AG09319 (cell line): ENCODE results near the gene EEIG1.

ENCODE experiments used
- DNase-seq: peaks from one replicate; pipeline ENCODE4 v3.0.0-alpha.2; 2010; ENCODE audit warnings: low read depth; ENCODE audit errors: extremely low read depth
- TF ChIP-seq, protein P1 (sequence below): IDR thresholded peaks from 2 replicates; pipeline ENCODE4 v1.5.1; 2011; ENCODE audit warnings: low read depth, mild to moderate bottlenecking, inconsistent platforms, low read length, moderate library complexity

EEIG1 gene

DNA sequence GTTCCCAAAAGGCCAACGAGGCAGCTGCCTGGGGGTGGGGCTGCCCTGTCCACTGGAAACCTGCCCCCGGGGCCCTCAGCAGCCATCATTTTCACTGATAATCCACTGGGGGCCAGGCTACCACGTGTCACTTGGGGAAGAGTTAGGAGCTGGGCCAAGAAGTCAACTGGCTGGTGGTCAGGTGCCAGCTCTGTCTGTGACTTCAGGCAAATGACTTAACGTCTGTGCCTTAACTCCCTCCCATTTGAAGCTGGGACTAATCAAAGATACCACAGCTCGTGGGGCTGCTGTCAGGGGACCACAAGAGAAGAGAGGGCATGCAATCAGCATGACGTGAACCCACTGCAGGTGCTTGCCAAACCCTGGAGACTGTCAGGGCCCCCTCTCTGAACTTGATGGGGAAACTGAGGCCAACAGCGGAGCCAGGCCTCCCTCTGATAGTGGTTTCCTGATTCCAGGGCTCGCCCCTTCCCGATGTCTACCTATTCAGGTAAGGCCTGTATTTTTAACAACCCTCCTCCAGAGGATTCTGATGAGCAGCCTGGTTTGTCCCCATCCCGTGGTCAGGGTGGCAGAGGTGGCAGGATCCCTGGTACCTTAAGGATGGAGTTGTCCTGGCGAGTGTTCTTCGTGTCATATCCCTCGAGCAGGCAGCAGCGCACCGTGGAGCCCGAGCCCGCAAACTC lies 30.8 kb downstream of the EEIG1 start:
- DNase-seq, result no peak
- TF ChIP-seq, protein P1, sequence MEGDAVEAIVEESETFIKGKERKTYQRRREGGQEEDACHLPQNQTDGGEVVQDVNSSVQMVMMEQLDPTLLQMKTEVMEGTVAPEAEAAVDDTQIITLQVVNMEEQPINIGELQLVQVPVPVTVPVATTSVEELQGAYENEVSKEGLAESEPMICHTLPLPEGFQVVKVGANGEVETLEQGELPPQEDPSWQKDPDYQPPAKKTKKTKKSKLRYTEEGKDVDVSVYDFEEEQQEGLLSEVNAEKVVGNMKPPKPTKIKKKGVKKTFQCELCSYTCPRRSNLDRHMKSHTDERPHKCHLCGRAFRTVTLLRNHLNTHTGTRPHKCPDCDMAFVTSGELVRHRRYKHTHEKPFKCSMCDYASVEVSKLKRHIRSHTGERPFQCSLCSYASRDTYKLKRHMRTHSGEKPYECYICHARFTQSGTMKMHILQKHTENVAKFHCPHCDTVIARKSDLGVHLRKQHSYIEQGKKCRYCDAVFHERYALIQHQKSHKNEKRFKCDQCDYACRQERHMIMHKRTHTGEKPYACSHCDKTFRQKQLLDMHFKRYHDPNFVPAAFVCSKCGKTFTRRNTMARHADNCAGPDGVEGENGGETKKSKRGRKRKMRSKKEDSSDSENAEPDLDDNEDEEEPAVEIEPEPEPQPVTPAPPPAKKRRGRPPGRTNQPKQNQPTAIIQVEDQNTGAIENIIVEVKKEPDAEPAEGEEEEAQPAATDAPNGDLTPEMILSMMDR, result no peak

DNA sequence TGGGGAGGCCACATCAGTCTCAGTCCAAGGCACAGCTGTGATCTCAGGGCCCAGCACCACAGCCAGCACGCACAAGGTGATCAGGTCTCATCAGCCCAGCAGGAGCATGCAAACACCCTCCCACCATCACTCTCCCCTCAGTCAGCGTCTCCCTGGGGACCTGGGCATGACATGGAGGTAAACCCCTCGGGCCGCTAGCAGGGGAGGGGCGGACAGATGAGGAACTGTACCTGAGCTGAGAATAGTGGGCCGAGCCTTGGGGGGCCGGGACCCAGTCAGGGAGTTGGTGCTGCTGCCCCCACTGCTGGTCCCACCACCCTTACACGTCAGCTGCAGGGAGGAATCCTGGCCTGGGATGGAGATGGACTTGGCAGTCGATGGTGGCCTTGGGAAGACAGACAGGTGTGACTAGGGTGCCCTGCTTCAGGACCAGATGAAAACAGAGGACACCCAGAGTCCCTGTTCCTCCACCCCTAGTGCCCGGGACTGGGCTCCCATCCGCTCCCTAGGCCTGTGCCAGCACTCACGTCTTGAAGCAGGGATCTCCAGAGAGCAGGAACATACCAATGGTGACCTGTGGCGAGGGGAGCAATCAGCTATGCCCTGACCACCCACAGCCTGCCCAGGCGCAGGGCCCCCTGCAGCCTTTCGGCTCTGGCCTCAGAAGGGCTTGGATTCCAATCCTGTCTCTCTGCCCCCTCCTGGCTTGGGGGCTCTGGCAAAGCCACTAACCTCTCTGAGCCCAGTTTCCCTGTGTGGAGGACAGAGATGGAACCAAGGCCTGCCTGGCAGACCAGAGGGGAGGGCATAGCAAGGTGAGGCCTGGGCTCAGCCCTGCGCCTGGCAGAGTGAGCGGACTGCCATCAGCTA lies 32.7 kb downstream of the EEIG1 start:
- DNase-seq, result no peak
- TF ChIP-seq, protein P1, result no peak

DNA sequence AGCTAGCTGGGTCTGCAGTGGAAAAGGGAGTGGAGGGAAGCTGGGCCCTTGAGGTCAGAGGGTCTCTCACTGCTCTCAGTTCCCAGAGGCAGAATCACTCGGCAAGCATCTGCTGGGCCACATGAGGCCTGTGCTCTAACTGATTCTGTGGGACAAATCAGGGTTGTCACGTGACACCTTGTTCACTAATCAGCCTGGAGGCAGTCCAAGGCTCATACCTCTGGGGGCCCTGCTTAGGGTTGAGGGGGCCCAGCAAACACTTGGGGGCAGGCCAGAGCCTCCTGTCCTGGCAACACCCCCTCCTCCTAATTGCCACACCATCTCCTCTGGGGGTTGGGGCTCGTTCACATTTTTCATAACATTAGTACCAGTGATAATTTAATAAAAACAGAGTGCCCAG lies 34.1 kb downstream of the EEIG1 start:
- TF ChIP-seq, protein P1, result no peak
- no peak for DNase-seq

DNA sequence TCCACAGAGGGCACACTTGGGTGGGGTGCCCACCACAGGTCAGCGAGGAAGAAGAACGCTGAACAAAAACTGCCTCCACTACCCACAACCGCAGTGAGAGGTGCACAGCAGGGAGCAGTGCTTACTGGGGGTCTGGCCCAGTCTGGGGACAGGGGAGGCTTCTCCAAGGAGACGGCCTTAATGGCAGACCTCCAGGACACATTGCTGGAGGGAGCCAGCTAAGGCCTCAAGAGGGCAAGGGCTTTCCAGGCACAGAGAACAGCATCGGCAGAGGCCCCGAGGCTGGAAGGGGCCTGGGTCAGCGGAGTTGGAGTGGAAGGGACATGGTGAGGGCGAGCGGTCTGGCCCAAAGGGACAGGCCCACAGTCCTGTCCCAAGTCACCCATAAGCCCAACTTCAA lies 34.8 kb downstream of the EEIG1 start:
- DNase-seq, result no peak
- TF ChIP-seq, protein P1, result no peak

DNA sequence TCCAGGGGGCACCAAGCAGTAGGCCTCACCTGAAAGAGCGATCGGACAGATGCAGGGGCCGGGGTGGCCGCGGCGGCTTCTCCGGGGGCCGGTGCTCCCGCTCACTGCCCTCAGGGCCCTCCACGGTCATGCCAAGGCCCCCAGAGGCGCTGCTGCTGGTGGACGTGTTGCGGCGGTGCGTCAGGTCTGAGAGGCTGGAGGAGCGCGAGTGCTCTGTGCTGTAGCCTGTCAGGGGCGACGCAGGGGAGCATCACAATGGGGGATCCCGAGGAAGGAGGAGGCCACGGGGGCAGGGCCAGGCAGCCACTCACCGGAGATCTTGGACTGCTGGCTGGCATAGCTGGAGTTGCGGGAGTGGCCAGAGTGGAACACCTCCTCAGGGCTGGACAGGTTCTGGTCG lies 35.5 kb downstream of the EEIG1 start:
- TF ChIP-seq, protein P1, result no peak
- DNase-seq, result no peak

DNA sequence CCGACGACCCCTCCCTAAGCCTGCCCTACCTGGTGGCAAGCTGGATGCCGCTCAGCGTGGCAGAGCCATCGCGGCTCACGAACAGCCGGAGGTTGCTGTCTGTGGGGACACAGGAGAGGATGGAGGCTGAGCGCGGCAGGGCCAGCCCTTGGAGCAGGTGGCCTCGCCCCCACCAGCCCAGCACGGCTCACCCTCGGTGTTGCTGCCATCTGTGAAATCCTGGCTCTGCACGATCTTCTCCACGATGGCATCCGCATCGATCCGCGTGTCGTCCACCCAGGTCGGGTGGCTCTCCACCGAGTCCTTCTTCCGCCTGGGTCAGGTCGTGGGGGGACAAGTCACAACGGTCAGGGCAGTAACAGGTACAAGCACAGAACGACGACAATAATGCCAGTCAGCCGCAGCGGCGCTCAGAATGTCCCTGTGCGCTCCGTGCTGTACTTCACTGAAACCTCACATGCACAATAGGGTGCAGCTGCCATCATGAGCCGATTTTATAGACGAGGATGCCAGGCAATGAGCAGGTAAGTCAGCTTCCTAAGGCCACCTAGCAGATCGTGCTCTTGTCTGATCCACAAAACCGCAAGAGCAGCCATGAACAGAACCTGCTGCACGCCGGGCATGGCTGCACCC lies 36.1 kb downstream of the EEIG1 start:
- no peak for DNase-seq
- TF ChIP-seq, protein P1, result no peak

DNA sequence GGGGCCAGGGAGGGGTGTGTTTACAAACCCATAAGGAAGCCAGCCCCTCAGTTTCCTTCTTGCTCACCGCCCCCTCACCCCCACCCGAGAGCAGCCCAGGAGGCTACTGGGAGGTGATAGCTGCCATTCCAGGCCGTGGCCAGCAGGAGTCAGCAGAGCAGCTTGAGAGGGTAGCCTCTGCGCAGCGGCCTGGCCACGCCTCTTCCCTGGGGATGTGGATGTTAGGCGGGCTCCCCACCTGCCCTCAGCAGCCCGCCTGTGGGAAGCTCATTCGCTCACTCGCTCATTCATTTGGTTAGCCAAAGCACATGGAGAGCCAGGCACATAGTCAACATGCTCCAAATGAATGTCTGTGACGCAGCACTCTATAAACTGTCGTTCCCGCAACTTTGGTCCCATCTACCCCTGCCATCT lies 37.1 kb downstream of the EEIG1 start:
- TF ChIP-seq, protein P1, result peak; percentile 95
- DNase-seq, result no peak
